ENCODE results near the gene EYA4. TPM values are rescaled to one million over a fixed set of nuclear protein-coding genes. Genes with fewer than 3 reads are reported as not detected.

Gene EYA4
- total RNA-seq, 4 donors from 2014 or later: 0.09 to 1.1 (median 0.61) TPM

GRCh38 chr6:133404151-133404550 is 163.0 kb downstream of the EYA4 start:
- no peaks in the 10 kb centered on the region for H3K9me3 ChIP-seq
- H3K36me3 ChIP-seq: no peaks in the 10 kb centered on the region
- no peak overlapping the region for H3K4me3 ChIP-seq
- no peak for TF ChIP-seq POLR2A (IDR thresholded peaks at IDR 0.05)
- TF ChIP-seq CTCF (IDR thresholded peaks at IDR 0.05): no peak
- H3K27me3 ChIP-seq: no peaks in the 10 kb centered on the region
- 65 to 70% methylated on average over 2 of the region's 2 CpGs for WGBS, 2 donors
- intact Hi-C loops (cut with DNase I): no loop called here
- DNase-seq: no peak
- H3K4me1 ChIP-seq: no peaks in the 10 kb centered on the region
- no peak overlapping the region for H3K27ac ChIP-seq

GRCh38 chr6:133404728-133405127 is 163.6 kb downstream of the EYA4 start:
- Histone ChIP-seq H3K27me3 (no peaks in the 10 kb centered on the region), H3K27ac (no peak overlapping the region), H3K9me3 (no peaks in the 10 kb centered on the region), H3K4me3 (no peak overlapping the region), H3K36me3 (no peaks in the 10 kb centered on the region), H3K4me1 (no peaks in the 10 kb centered on the region)
- TF ChIP-seq POLR2A (IDR thresholded peaks at IDR 0.05): no peak
- no peak for TF ChIP-seq CTCF (IDR thresholded peaks at IDR 0.05)
- DNase-seq: no peak
- intact Hi-C loops (cut with DNase I): no loop called here
- 87% methylated on average over 8 of the region's 8 CpGs for WGBS, 2 donors

GRCh38 chr6:133407320-133408100 is 166.4 kb downstream of the EYA4 start:
- Histone ChIP-seq H3K27me3 (no peaks in the 10 kb centered on the region), H3K9me3 (no peaks in the 10 kb centered on the region), H3K36me3 (no peaks in the 10 kb centered on the region), H3K27ac (no peak overlapping the region), H3K4me1 (no peaks in the 10 kb centered on the region), H3K4me3 (no peak overlapping the region)
- TF ChIP-seq CTCF (IDR thresholded peaks at IDR 0.05): no peak
- no peak for TF ChIP-seq POLR2A (IDR thresholded peaks at IDR 0.05)
- intact Hi-C loops (cut with DNase I): no loop called here
- no peak for DNase-seq
- 37 to 66% methylated on average over 3 of the region's 3 CpGs for WGBS, 2 donors

GRCh38 chr6:133408132-133408531 is 167.0 kb downstream of the EYA4 start:
- no peak for TF ChIP-seq POLR2A (IDR thresholded peaks at IDR 0.05)
- TF ChIP-seq CTCF (IDR thresholded peaks at IDR 0.05): no peak
- Histone ChIP-seq H3K9me3 (no peaks in the 10 kb centered on the region), H3K27me3 (no peaks in the 10 kb centered on the region), H3K4me3 (no peak overlapping the region), H3K27ac (no peak overlapping the region), H3K36me3 (no peaks in the 10 kb centered on the region), H3K4me1 (no peaks in the 10 kb centered on the region)
- 28 to 42% methylated on average over 2 of the region's 2 CpGs for WGBS, 2 donors
- intact Hi-C loops (cut with DNase I): no loop called here
- no peak for DNase-seq

- no peak for DNase-seq
- 45 to 66% methylated on average over 3 of the region's 3 CpGs for WGBS, 2 donors
- no peaks in the 10 kb centered on the region for H3K36me3 ChIP-seq
- H3K4me3 ChIP-seq: no peak overlapping the region
- no peaks in the 10 kb centered on the region for H3K27me3 ChIP-seq
- intact Hi-C loops (cut with DNase I): no loop called here
- no peak for TF ChIP-seq CTCF (IDR thresholded peaks at IDR 0.05)
- TF ChIP-seq POLR2A (IDR thresholded peaks at IDR 0.05): no peak
- no peak overlapping the region for H3K27ac ChIP-seq
- no peaks in the 10 kb centered on the region for H3K4me1 ChIP-seq
- no peaks in the 10 kb centered on the region for H3K9me3 ChIP-seq
Observed at GRCh38 chr6:133408543-133408942, 167.4 kb downstream of the EYA4 start.

Data from esophagus squamous epithelium (tissue), 5 donors.